ENCODE results near the gene SYNGR2.

SYNGR2 gene

GRCh38 chr17:78168242-78168902 is at the start of gene SYNGR2:
TSS of gene SYNGR2 (plus strand) at chr17:78168581. CDS start at chr17:78168617, 36 bp downstream.
- DNase-seq (ENCODE audit: low read depth in 2 of 3, low spot score in 2 of 3), result peak; percentile 61 to 79 (median 77)

- no peak for DNase-seq (ENCODE audit: low read depth in 2 of 3, low spot score in 2 of 3)
These were observed 49.6 kb upstream of the SYNGR2 start for GRCh38 chr17:78118801-78119241.

- no peak for DNase-seq (ENCODE audit: low read depth in 2 of 3, low spot score in 2 of 3)
These were observed 47.8 kb upstream of the SYNGR2 start for GRCh38 chr17:78120537-78120936.

GRCh38 chr17:78120971-78121800 is 47.2 kb upstream of the SYNGR2 start:
- DNase-seq (ENCODE audit: low read depth in 2 of 3, low spot score in 2 of 3), result no peak

GRCh38 chr17:78121801-78122215 is 46.6 kb upstream of the SYNGR2 start:
- DNase-seq (ENCODE audit: low read depth in 2 of 3, low spot score in 2 of 3), result no peak

- no peak for DNase-seq (ENCODE audit: low read depth in 2 of 3, low spot score in 2 of 3)
These were observed 46.0 kb upstream of the SYNGR2 start for GRCh38 chr17:78122216-78122930.

GRCh38 chr17:78122931-78123249 is 45.5 kb upstream of the SYNGR2 start:
- DNase-seq (ENCODE audit: low read depth in 2 of 3, low spot score in 2 of 3), result no peak

GRCh38 chr17:78123258-78123929 is 45.0 kb upstream of the SYNGR2 start:
- no peak for DNase-seq (ENCODE audit: low read depth in 2 of 3, low spot score in 2 of 3)

GRCh38 chr17:78124081-78124835 is 44.1 kb upstream of the SYNGR2 start:
- no peak for DNase-seq (ENCODE audit: low read depth in 2 of 3, low spot score in 2 of 3)

GRCh38 chr17:78124836-78125137 is 43.6 kb upstream of the SYNGR2 start:
- DNase-seq (ENCODE audit: low read depth in 2 of 3, low spot score in 2 of 3), result no peak

- DNase-seq (ENCODE audit: low read depth in 2 of 3, low spot score in 2 of 3), result no peak
These were observed 43.1 kb upstream of the SYNGR2 start for GRCh38 chr17:78125138-78125913.

GRCh38 chr17:78125976-78126894 is 42.1 kb upstream of the SYNGR2 start:
- no peak for DNase-seq (ENCODE audit: low read depth in 2 of 3, low spot score in 2 of 3)

- no peak for DNase-seq (ENCODE audit: low read depth in 2 of 3, low spot score in 2 of 3)
These were observed 41.5 kb upstream of the SYNGR2 start for GRCh38 chr17:78126895-78127238.

- DNase-seq (ENCODE audit: low read depth in 2 of 3, low spot score in 2 of 3), result no peak
These were observed 41.0 kb upstream of the SYNGR2 start for GRCh38 chr17:78127239-78127887.

GRCh38 chr17:78127888-78128550 is 40.4 kb upstream of the SYNGR2 start:
- DNase-seq (ENCODE audit: low read depth in 2 of 3, low spot score in 2 of 3), result no peak

GRCh38 chr17:78128551-78129350 is 39.6 kb upstream of the SYNGR2 start, which contains the start of gene TMC6:
TSS of gene TMC6 (minus strand) at chr17:78128755. CDS start at chr17:78126832, 1,923 bp downstream.
- DNase-seq (ENCODE audit: low read depth in 2 of 3, low spot score in 2 of 3), result no peak

Measured in activated CD8-positive, alpha-beta memory T cell treated with anti-CD3 and anti-CD28 coated beads for 48 hours (primary cell).